ENCODE measurements around the gene JADE3.

DNA sequence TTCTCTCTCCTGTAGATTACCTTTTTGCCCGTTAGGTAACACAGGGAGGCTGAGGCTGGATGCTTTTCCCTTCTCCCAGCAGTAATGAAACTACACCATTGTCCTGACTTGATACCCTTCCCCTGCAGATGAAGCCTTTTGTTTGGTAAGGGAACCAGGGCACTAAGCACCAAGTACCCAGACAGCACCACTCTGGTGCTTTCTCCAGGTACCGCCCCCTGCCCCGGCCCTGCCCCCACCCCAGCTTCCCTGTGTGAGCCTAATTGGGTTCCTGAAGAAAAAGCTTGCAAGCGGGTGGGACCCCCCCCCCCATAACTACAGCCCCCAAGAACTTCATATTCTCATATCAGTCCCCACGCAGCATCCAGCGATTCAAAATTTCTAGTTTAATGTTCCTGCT lies 79.8 kb downstream of the JADE3 start:
- TF ChIP-seq, protein P1, sequence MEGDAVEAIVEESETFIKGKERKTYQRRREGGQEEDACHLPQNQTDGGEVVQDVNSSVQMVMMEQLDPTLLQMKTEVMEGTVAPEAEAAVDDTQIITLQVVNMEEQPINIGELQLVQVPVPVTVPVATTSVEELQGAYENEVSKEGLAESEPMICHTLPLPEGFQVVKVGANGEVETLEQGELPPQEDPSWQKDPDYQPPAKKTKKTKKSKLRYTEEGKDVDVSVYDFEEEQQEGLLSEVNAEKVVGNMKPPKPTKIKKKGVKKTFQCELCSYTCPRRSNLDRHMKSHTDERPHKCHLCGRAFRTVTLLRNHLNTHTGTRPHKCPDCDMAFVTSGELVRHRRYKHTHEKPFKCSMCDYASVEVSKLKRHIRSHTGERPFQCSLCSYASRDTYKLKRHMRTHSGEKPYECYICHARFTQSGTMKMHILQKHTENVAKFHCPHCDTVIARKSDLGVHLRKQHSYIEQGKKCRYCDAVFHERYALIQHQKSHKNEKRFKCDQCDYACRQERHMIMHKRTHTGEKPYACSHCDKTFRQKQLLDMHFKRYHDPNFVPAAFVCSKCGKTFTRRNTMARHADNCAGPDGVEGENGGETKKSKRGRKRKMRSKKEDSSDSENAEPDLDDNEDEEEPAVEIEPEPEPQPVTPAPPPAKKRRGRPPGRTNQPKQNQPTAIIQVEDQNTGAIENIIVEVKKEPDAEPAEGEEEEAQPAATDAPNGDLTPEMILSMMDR (IDR thresholded peaks at IDR 0.05): no peak
- TF ChIP-seq EP300 (IDR thresholded peaks at IDR 0.05): no peak
